Measurements from ENCODE around the gene SSUH2.
"Not testable (repeated sequence)": the region's sequence is repeated elsewhere in the genome, so short reads cannot be mapped to it uniquely, and the experiment has no call there.

The SSUH2 gene

GRCh38 chr3:8581806-8582445, 62.7 kb downstream of the SSUH2 start:
- Histone ChIP-seq H3K4me3 (ENCODE audit: low read length) (no peak overlapping the region), H3K27me3 (ENCODE audit: insufficient read depth, low read length) (no peaks in the 10 kb centered on the region), H3K9ac (ENCODE audit: low read depth, low read length) (no peak overlapping the region), H3K36me3 (ENCODE audit: insufficient read depth, low read depth, low read length) (no peaks in the 10 kb centered on the region), H3K4me1 (ENCODE audit: insufficient read depth, low read length) (no peaks in the 10 kb centered on the region), H3K9me3 (ENCODE audit: insufficient read depth, low read depth, low read length) (no peaks in the 10 kb centered on the region), H3K27ac (ENCODE audit: low read length) (no peak overlapping the region)

- H3K27ac ChIP-seq (ENCODE audit: low read length), result no peak overlapping the region
- no peak overlapping the region for H3K4me3 ChIP-seq (ENCODE audit: low read length)
- no peaks in the 10 kb centered on the region for H3K4me1 ChIP-seq (ENCODE audit: insufficient read depth, low read length)
These were observed 63.2 kb downstream of the SSUH2 start for GRCh38 chr3:8581373-8581772.

GRCh38 chr3:8580434-8580833, 64.2 kb downstream of the SSUH2 start:
- not testable (repeated sequence) for H3K9ac ChIP-seq (ENCODE audit: low read depth, low read length); H3K4me3 ChIP-seq (ENCODE audit: low read length); H3K4me1 ChIP-seq (ENCODE audit: insufficient read depth, low read length); H3K36me3 ChIP-seq (ENCODE audit: insufficient read depth, low read depth, low read length); H3K27me3 ChIP-seq (ENCODE audit: insufficient read depth, low read length); H3K27ac ChIP-seq (ENCODE audit: low read length); H3K9me3 ChIP-seq (ENCODE audit: insufficient read depth, low read depth, low read length)

More at GRCh38 chr3:8581373-8581772, 63.2 kb downstream of the SSUH2 start:
- Histone ChIP-seq H3K27me3 (ENCODE audit: insufficient read depth, low read length) (no peaks in the 10 kb centered on the region), H3K9me3 (ENCODE audit: insufficient read depth, low read depth, low read length) (no peaks in the 10 kb centered on the region), H3K9ac (ENCODE audit: low read depth, low read length) (no peak overlapping the region), H3K36me3 (ENCODE audit: insufficient read depth, low read depth, low read length) (no peaks in the 10 kb centered on the region)

- no peaks in the 10 kb centered on the region for H3K9me3 ChIP-seq (ENCODE audit: insufficient read depth, low read depth, low read length)
- H3K4me3 ChIP-seq (ENCODE audit: low read length), result no peak overlapping the region
- H3K9ac ChIP-seq (ENCODE audit: low read depth, low read length), result no peak overlapping the region
- no peak overlapping the region for H3K27ac ChIP-seq (ENCODE audit: low read length)
- peaks cover 3% of the 10 kb centered on the region; the same call in 1 of the 2 replicates for H3K36me3 ChIP-seq (ENCODE audit: insufficient read depth, low read depth, low read length)
- no peaks in the 10 kb centered on the region for H3K4me1 ChIP-seq (ENCODE audit: insufficient read depth, low read length)
- H3K27me3 ChIP-seq (ENCODE audit: insufficient read depth, low read length), result no peaks in the 10 kb centered on the region
These were observed 64.7 kb downstream of the SSUH2 start for GRCh38 chr3:8579943-8580342.

GRCh38 chr3:8579096-8579495, 65.5 kb downstream of the SSUH2 start:
- Histone ChIP-seq H3K27me3 (ENCODE audit: insufficient read depth, low read length) (no peaks in the 10 kb centered on the region), H3K27ac (ENCODE audit: low read length) (no peak overlapping the region), H3K9ac (ENCODE audit: low read depth, low read length) (no peak overlapping the region), H3K9me3 (ENCODE audit: insufficient read depth, low read depth, low read length) (no peaks in the 10 kb centered on the region), H3K4me3 (ENCODE audit: low read length) (no peak overlapping the region), H3K4me1 (ENCODE audit: insufficient read depth, low read length) (no peaks in the 10 kb centered on the region), H3K36me3 (ENCODE audit: insufficient read depth, low read depth, low read length) (peaks cover 4% of the 10 kb centered on the region; the same call in 1 of the 2 replicates)

GRCh38 chr3:8578282-8578681, 66.3 kb downstream of the SSUH2 start:
- H3K27ac ChIP-seq (ENCODE audit: low read length), result no peak overlapping the region
- H3K9ac ChIP-seq (ENCODE audit: low read depth, low read length), result no peak overlapping the region
- no peaks in the 10 kb centered on the region for H3K27me3 ChIP-seq (ENCODE audit: insufficient read depth, low read length)
- peaks cover 4% of the 10 kb centered on the region; the same call in 1 of the 2 replicates for H3K36me3 ChIP-seq (ENCODE audit: insufficient read depth, low read depth, low read length)
- no peak overlapping the region for H3K4me3 ChIP-seq (ENCODE audit: low read length)
- no peaks in the 10 kb centered on the region for H3K4me1 ChIP-seq (ENCODE audit: insufficient read depth, low read length)
- no peaks in the 10 kb centered on the region for H3K9me3 ChIP-seq (ENCODE audit: insufficient read depth, low read depth, low read length)

GRCh38 chr3:8576841-8577571, 67.6 kb downstream of the SSUH2 start:
- Histone ChIP-seq H3K36me3 (ENCODE audit: insufficient read depth, low read depth, low read length) (peaks cover 7% of the 10 kb centered on the region), H3K4me1 (ENCODE audit: insufficient read depth, low read length) (no peaks in the 10 kb centered on the region), H3K9ac (ENCODE audit: low read depth, low read length) (no peak overlapping the region), H3K27me3 (ENCODE audit: insufficient read depth, low read length) (no peaks in the 10 kb centered on the region), H3K9me3 (ENCODE audit: insufficient read depth, low read depth, low read length) (no peaks in the 10 kb centered on the region), H3K4me3 (ENCODE audit: low read length) (no peak overlapping the region), H3K27ac (ENCODE audit: low read length) (no peak overlapping the region)

GRCh38 chr3:8576436-8576835, 68.2 kb downstream of the SSUH2 start:
- Histone ChIP-seq H3K9ac (ENCODE audit: low read depth, low read length) (no peak overlapping the region), H3K36me3 (ENCODE audit: insufficient read depth, low read depth, low read length) (peaks cover 10% of the 10 kb centered on the region), H3K4me1 (ENCODE audit: insufficient read depth, low read length) (no peaks in the 10 kb centered on the region), H3K9me3 (ENCODE audit: insufficient read depth, low read depth, low read length) (no peaks in the 10 kb centered on the region), H3K4me3 (ENCODE audit: low read length) (no peak overlapping the region), H3K27me3 (ENCODE audit: insufficient read depth, low read length) (no peaks in the 10 kb centered on the region), H3K27ac (ENCODE audit: low read length) (no peak overlapping the region)

GRCh38 chr3:8575364-8576104, 69.1 kb downstream of the SSUH2 start:
- Histone ChIP-seq H3K27ac (ENCODE audit: low read length) (no peak overlapping the region), H3K9ac (ENCODE audit: low read depth, low read length) (no peak overlapping the region), H3K27me3 (ENCODE audit: insufficient read depth, low read length) (no peaks in the 10 kb centered on the region), H3K4me3 (ENCODE audit: low read length) (no peak overlapping the region), H3K4me1 (ENCODE audit: insufficient read depth, low read length) (no peaks in the 10 kb centered on the region), H3K9me3 (ENCODE audit: insufficient read depth, low read depth, low read length) (no peaks in the 10 kb centered on the region), H3K36me3 (ENCODE audit: insufficient read depth, low read depth, low read length) (peaks cover 10% of the 10 kb centered on the region)

GRCh38 chr3:8574670-8575322, 69.8 kb downstream of the SSUH2 start:
- no peaks in the 10 kb centered on the region for H3K27me3 ChIP-seq (ENCODE audit: insufficient read depth, low read length)
- H3K27ac ChIP-seq (ENCODE audit: low read length), result no peak overlapping the region
- no peaks in the 10 kb centered on the region for H3K9me3 ChIP-seq (ENCODE audit: insufficient read depth, low read depth, low read length)
- no peaks in the 10 kb centered on the region for H3K4me1 ChIP-seq (ENCODE audit: insufficient read depth, low read length)
- H3K4me3 ChIP-seq (ENCODE audit: low read length), result no peak overlapping the region
- no peak overlapping the region for H3K9ac ChIP-seq (ENCODE audit: low read depth, low read length)
- H3K36me3 ChIP-seq (ENCODE audit: insufficient read depth, low read depth, low read length), result peaks cover 10% of the 10 kb centered on the region

- no peak overlapping the region for H3K9ac ChIP-seq (ENCODE audit: low read depth, low read length)
- H3K4me3 ChIP-seq (ENCODE audit: low read length), result no peak overlapping the region
- H3K9me3 ChIP-seq (ENCODE audit: insufficient read depth, low read depth, low read length), result no peaks in the 10 kb centered on the region
- H3K27me3 ChIP-seq (ENCODE audit: insufficient read depth, low read length), result no peaks in the 10 kb centered on the region
- H3K4me1 ChIP-seq (ENCODE audit: insufficient read depth, low read length), result no peaks in the 10 kb centered on the region
- H3K36me3 ChIP-seq (ENCODE audit: insufficient read depth, low read depth, low read length), result peaks cover 16% of the 10 kb centered on the region
- no peak overlapping the region for H3K27ac ChIP-seq (ENCODE audit: low read length)
These were observed 70.4 kb downstream of the SSUH2 start for GRCh38 chr3:8574040-8574669.

Measured in iPS-20b (cell line).